H54 (cell line): ENCODE data around the gene IFI27L1.

Source experiments
- DNase-seq: peaks from one replicate; pipeline ENCODE4 v3.0.0; 2011; ENCODE audit warnings: low spot score, mixed read lengths; ENCODE audit not compliant: insufficient read length
- FAIRE-seq: peaks from 3 replicates; lab custom pipeline; 2011; peaks lifted over from hg19 to GRCh38; lab: Jason Lieb, UNC
- POLR2A ChIP-seq: IDR thresholded peaks from 2 replicates; pipeline ENCODE4 v1.6.1; 2011; ENCODE audit warnings: low read depth, mild to moderate bottlenecking, low read length

Gene IFI27L1

DNA sequence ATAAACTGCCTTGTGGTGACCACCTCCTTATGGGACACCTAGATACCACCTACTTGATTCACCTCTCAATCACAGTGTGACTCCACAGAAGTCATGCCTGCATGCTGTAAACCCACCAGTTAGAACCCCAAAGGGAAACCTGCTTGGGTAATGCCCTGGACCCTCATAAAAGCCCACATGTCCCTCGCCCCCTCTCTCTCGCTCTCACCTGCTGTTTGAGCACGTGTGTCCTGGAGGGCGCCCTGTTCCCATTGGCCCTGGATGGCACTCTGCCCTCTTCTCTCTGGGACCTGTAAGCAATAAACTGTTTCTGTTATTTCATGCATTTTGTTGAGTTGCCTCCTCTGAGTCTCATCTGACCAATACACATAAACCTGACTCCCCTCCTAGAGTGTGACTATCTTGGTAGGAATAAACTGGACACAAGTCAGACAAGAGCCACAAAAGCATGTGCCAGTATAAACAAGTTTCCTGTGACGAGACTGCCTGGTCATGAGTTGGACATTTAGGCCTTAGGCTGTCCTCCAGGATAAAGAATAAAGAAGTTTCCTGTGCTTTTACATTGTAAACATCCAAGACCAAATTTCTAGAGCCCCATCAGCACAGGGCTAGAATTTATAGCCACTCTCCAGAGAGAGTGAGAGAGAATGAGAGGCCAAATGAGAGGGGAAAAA lies 39.7 kb downstream of the IFI27L1 start:
- no peak for TF ChIP-seq POLR2A

DNA sequence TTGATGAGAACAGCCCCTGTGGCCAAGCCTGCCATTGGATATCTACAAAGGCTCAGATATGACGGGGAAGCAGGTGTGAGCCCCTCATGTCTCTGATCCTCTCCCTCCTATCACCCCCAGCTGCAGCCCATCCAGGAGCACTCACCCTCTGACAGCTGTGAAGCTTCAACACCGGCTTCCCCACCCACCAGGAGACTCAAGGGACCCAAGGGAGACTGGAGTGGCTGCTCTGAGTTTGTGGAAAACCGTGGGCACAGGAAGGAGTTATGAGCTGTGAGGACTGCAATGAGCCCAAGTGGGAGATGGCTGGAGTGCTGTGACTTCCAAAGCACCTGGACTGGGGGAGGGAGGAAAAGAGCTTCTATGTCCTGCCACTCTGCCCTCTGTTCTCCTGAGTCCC lies 40.4 kb downstream of the IFI27L1 start:
- FAIRE-seq: no peak
- no peak for DNase-seq
- no peak for TF ChIP-seq POLR2A

More for the DNA sequence above, 39.7 kb downstream of the IFI27L1 start:
- DNase-seq (no peak), FAIRE-seq (no peak)

DNA sequence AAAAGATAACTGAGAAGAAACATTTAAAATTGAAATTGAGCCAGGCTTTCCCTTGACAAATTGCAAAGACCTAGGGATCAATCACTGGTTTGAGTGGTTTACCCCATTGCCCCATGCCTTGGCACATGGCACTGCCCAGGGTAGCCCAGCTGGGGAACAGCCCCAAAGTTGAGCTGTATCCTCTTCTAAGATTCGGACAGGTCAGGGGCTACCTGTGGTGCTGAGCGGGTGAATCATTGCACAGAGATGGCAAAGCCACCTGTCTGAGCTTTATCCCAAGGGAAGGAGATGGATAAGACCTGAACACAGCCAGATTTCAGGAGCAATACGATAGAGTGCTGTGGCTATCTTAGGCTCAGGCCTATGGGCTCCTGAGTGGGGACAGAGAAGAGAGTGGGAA lies 41.3 kb downstream of the IFI27L1 start:
- DNase-seq (no peak), FAIRE-seq (no peak)
- no peak for TF ChIP-seq POLR2A

DNA sequence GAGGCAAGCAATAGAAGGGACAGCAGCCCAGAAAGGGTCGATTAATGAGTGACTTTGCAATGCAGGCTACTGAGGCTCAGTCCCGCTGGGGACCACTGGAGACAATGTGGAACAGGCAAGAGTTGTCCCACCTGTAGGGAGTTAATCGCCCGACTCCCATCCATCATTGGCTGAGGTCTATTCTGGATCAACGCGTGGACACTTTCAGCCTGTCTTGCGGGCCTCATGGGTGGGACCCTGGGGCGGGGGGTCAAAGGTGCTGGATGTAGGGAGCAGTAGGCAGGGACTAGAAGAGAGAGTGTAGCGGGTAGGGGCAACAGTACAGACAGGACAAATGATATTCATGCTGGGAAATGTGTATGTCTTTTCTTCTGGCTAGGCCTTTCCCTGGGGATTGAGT lies 42.2 kb downstream of the IFI27L1 start:
- FAIRE-seq (no peak), DNase-seq (no peak)
- TF ChIP-seq POLR2A: no peak

DNA sequence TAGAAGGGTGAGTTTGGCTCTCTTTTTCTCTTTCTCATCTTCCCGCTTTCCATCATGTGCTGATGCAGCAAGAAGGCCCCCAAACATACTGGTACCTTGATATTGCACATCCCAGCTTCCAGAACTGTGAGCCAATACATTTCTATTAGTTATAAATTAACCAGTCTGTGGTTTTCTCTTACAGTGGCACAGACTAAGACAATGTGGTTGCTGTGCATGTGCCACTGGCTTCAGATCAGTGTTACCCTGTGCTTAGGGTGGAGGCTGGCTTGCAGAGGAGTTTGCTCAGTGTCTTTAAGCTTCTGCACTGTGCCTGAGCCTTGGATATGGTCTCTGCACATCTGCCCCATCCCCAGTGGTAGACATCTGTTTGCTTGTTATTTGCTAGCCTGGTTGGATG lies 42.8 kb downstream of the IFI27L1 start:
- TF ChIP-seq POLR2A: no peak
- FAIRE-seq (no peak), DNase-seq (no peak)

DNA sequence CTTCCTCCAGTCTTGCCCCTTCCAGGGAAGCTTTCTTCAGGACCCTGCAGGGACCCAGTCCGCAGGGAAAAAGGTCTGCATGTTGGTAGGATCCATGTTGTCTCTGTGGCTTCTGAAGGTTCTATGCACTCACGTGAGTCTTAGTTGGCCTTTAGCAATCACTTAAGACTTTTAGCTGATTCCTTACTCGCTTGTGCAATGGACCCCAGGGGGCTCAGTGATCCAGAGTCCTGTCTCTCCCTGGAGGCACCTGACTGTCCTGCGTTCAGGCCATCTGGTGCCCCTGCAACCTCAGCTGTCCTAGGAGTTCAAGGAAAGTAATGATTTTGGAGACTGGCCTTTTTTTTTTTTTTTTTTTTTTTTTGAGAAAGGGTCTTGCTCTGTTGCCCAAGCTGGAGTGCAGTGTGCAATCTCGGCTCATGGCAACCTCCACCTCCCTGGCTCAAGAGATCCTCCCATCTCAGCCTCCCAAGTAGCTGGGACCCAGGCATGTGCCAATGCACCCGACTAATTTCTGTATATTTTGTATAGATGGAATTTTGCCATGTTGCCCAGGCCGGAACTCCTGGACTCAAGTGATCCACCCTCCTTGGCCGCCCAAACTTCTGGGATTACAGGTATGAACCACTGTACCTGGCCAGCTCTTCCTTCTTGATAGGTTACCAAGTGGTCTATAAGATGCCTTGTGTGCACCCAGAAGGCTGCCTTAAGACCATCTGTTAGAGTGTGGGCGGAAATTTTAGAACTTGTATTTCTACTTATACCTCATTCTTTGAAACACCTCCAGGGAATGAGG lies 43.7 kb downstream of the IFI27L1 start:
- TF ChIP-seq POLR2A: no peak
- no peak for FAIRE-seq
- no peak for DNase-seq

DNA sequence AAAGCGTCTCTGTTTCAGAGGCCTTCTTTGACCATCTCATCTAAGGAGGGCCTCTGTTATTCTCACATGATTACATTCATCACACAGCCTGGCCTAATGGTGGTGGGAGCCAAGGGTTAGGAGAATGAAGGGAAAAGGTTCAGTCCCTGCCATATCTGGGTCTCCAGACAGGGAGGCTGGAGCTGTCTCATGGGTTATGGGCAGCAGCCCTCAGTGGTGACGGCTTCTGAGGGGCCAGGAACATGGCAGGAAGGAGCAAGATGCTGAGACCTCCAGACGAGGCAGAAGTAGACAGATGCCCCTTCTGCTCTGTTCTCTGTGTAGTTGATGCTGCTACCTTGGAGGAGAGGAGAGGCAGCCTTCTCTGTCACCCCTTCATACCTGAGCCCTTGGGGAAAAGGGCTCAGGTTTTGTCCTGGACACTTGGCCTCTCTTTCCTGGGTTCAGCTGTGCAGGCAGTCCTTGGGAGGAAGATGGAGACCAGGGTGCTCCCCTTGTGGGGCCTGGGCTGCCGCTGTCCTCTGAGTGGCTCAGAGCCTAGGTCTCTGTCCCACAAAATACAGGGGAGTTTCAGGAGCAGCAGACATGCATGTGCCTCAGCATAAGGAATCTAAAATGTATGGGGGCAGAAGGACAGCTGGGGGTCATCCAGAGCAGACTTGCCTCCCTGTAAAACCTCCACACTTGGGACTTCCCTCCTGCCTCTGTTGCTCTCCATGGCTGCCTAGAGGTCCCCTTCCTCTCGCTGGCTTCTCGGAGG lies 44.7 kb downstream of the IFI27L1 start:
- TF ChIP-seq POLR2A: no peak
- no peak for FAIRE-seq

DNA sequence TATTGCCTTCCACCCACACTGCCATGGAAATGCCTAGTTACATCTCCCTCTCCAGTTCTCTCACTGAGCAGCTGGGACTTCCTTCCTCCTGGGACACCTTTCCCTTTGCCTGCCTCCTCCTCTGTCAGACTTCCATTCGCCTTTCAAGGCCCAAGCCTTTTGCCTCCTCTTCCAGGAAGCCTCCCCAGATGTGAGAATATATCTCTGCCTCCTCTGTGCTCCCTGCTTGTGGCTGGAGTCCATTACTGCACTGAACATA lies 45.2 kb downstream of the IFI27L1 start:
- no peak for DNase-seq
- FAIRE-seq: no peak
- no peak for TF ChIP-seq POLR2A

More for the DNA sequence above, 44.7 kb downstream of the IFI27L1 start:
- no peak for DNase-seq

DNA sequence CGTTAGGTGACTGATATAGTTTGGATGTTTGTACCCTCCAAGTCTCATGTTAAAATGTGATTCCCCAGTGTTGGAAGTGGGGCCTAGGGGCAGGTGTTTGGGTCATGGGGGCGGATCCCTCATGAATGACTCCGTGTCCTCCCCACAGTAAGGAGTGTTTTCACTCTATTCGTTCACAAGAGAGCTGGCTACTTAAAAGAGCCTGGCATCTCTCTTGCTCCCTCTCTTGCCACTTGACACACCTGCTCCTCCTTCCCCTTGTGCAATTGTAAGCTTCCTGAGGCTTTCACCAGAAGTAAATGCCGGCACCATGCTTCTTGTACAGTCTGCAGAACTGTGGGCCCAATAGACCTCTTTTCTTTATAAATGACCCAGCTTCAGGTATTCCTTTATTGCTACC lies 45.7 kb downstream of the IFI27L1 start:
- DNase-seq (no peak), FAIRE-seq (no peak)
- TF ChIP-seq POLR2A: no peak

DNA sequence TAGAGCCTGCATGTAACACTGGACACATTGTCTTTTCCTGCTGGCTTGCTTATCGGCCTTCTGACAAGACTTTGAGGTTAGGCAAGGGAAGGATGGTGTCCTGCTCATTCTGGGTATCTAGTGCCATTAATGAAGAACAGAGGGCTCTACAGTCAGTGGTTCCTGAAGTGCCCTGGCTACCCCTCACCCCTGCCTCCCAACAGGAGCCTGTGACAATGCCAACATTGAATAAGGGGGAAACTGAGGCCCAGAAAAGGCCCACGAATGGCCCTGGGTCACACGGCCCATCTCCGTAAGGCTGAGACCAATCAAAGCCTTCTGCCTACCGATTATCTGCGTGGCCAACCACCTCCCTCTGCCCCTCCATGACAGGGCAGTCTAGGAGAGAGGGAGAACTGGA lies 46.2 kb downstream of the IFI27L1 start:
- no peak for FAIRE-seq
- no peak for TF ChIP-seq POLR2A
- no peak for DNase-seq

DNA sequence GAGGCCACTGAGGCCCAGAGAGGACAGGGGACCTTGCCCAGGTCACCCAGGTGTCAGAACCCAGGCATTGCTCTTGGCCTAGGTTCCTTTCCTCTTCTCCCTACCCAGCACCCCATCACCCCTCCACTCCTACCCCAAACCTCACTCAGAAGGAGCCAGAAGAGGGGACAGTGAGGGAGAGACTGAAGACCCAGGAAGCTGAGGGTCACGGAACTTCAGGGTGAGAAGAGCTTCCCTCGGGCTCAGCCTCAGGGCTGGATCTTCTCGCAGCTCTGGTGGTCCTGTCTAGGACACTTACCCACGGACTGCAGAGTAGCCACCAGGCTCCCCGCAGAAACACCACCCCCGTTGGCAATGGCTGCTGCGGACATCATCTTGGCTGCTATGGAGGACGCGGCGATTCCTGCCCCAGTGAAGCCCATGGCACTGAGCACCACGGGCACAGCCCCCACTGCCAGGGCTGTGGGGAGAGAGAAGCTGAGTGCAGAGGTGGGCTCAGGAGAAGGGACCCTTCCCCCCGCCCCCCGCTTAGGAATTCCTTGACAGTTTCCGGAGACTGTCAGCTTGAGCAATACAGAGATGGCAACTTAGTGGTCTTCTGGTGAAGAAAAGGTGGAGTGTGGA lies 47.2 kb downstream of the IFI27L1 start:
- TF ChIP-seq POLR2A: no peak
- DNase-seq (no peak), FAIRE-seq (no peak)

DNA sequence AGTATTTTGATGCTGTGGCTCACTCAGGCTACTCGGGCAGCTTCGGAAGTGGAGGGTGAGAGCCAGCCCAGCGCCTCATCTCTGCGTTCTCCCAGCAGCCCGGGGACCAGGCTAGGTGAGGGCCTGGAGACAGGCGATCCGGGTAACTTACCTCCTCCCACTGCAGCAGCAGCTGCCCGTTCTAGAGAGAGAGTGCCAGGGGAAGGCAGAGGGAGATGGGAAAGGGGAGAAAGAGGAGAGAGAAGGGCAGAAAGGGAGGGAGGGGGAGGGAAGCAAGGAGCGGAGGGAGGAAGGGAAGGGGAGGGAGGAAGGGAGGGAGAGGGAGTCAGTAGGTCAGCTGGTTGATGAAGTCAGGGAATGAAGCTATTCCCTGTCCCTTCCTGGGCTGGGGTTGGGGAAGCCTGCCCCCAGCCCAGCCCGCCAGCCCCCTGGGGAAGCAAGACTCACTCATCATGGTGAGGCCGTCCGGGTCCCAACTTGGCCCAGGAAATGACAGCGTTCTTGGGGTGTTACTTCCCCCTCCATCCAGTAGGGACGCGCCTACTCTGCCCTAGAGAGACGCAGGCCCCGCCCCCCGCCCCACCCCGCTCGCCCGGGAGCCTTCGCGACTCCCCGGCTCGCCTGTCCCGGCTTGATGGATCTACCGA lies 48.1 kb downstream of the IFI27L1 start, which contains the start of gene IFI27L2:
IFI27L2 (minus strand) TSS at position 494 of the 647 bp plus-strand sequence; CDS start at position 454, 40 bp downstream.
- DNase-seq (peak; percentile 88), FAIRE-seq (peak; percentile 89)
- peak; percentile 68 for TF ChIP-seq POLR2A

DNA sequence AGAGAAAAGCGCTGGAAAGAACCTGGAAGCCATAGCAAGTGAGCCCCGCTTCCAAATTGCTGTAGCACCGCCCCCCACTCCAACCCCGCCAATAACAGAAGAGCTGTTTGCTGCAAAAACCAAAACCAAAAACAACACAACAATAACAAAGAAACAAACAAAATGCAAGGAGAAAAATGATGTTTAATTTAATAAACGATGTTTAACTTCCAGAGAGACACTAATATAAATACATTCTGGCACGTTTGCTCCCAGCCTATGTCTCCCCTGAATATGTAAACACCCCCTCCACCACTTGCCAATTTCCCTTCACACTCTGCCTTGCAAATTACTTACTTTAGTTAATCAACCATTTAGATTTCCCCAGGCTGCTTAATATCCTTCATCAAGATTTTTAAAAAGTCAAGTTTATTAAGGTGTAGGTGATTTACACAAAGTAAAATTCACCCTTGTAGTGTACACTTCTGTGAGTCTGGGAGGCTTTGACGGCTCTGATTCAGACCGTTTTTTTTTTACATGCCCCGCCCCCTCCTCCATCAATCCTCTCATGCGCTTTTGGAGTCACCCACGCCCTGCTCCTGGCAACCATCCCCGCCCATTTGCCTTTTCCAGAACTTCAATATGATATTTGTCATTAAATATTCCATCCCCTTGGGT lies 48.8 kb downstream of the IFI27L1 start:
- FAIRE-seq: peak; percentile 86

More for the DNA sequence above, 48.8 kb downstream of the IFI27L1 start:
- no peak for TF ChIP-seq POLR2A
- peak; percentile 36 for DNase-seq
